Caco-2 (cell line): ENCODE measurements around the gene CRLF2. TPM values are rescaled to one million over a fixed set of nuclear protein-coding genes. Genes with fewer than 3 reads are reported as not detected.

Experiments
- BruUV-seq: library from RNA; stranded (reverse); fragments of 400-500 nt; replicated peaks from 2 replicates; lab custom pipeline; 2021; lab: Mats Ljungman, UMichigan
- CTCF ChIA-PET: fragments of 300-600 bp; sonication (Branson Sonifier 250); formaldehyde crosslinking; loops from one replicate; lab custom pipeline; 2022; ENCODE audit warnings: antibody characterized with exemption; lab: Charles Lee
- POLR2A ChIA-PET: fragments of 300-600 bp; sonication (Branson Sonifier 250); formaldehyde crosslinking; loops from one replicate; lab custom pipeline; 2022; ENCODE audit warnings: antibody characterized with exemption; lab: Charles Lee
- DNase-seq, 2 experiments: peaks; one replicate each; pipeline versions ENCODE4 v3.0.0 to v3.0.0-alpha.2; 2020 to 2022
- H3K27me3 ChIP-seq: replicated peaks from 2 replicates; pipeline ENCODE4 v1.6.0; 2011; ENCODE audit warnings: low read length; ENCODE audit not compliant: control insufficient read depth, insufficient read depth
- H3K36me3 ChIP-seq: 2 replicates; pipeline ENCODE4 v1.5.1; 2011; ENCODE audit warnings: low read length; ENCODE audit not compliant: control insufficient read depth, insufficient read depth
- H3K4me1 ChIP-seq: fragments of 250-450 bp; sonication (Bioruptor Pico); 2 replicates; pipeline ENCODE4 v1.5.1; 2020; ENCODE audit warnings: mild to moderate bottlenecking
- H3K4me3 ChIP-seq: 2 replicates; pipeline ENCODE4 v1.5.1; 2011; ENCODE audit warnings: low read depth, mild to moderate bottlenecking, control low read depth, low read length
- H3K9me3 ChIP-seq: fragments of 250-450 bp; sonication (Bioruptor Pico); 2 replicates; pipeline ENCODE4 v1.5.1; 2020; ENCODE audit warnings: mild to moderate bottlenecking, moderate library complexity
- H3K27ac Mint-ChIP-seq: one replicate; pipeline ENCODE4 v1.8.0; 2022; ENCODE audit warnings: mixed read lengths; ENCODE audit not compliant: unreplicated experiment
- H3K27me3 Mint-ChIP-seq: one replicate; pipeline ENCODE4 v1.8.0; 2022; ENCODE audit warnings: mixed read lengths; ENCODE audit not compliant: insufficient read depth, unreplicated experiment
- H3K36me3 Mint-ChIP-seq: one replicate; pipeline ENCODE4 v1.8.0; 2022; ENCODE audit warnings: mild to moderate bottlenecking, mixed read lengths; ENCODE audit not compliant: insufficient read depth, unreplicated experiment
- H3K4me1 Mint-ChIP-seq: one replicate; pipeline ENCODE4 v1.8.0; 2022; ENCODE audit warnings: low read depth, mixed read lengths; ENCODE audit not compliant: unreplicated experiment
- H3K4me3 Mint-ChIP-seq: one replicate; pipeline ENCODE4 v1.8.0; 2022; ENCODE audit warnings: mild to moderate bottlenecking, moderate library complexity, mixed read lengths; ENCODE audit not compliant: unreplicated experiment
- H3K9me3 Mint-ChIP-seq: one replicate; pipeline ENCODE4 v1.8.0; 2022; ENCODE audit warnings: mixed read lengths; ENCODE audit not compliant: unreplicated experiment
- CTCF ChIP-seq, 2 experiments: fragments of 200-600 bp in 1 of 2; IDR thresholded peaks; 1 replicate in 1 of 2; 2 replicates in 1 of 2; pipeline versions ENCODE4 v1.5.1 to v1.8.0; 2011 to 2022; ENCODE audit warnings: antibody characterized with exemption in 1 of 2, control low read depth in 1 of 2, inconsistent platforms in 1 of 2, low read depth in 1 of 2, low read length in 1 of 2, mild to moderate bottlenecking in 1 of 2, moderate library complexity in 1 of 2; ENCODE audit not compliant: insufficient read depth in 1 of 2, severe bottlenecking in 1 of 2, unreplicated experiment in 1 of 2
- intact Hi-C: fragments of 100-400 bp; cut with micrococcal nuclease; formaldehyde crosslinking; loops from one replicate; pipeline ENCODE4 v1.10.0; 2022; ENCODE audit not compliant: unreplicated experiment
- total RNA-seq: library from RNA; stranded (reverse); gene quantifications from 2 replicates; pipeline ENCODE4 v1.2.3, GENCODE V29; 2022

Gene CRLF2
- total RNA-seq, 1 experiment from 2014 or later = not detected

- no peak for TF ChIP-seq CTCF (IDR thresholded peaks at IDR 0.05; ENCODE audit: insufficient read depth in 1 of 2, low read depth in 1 of 2, low read length in 1 of 2, severe bottlenecking in 1 of 2, unreplicated experiment in 1 of 2)
- DNase-seq = no peak
- Mint-ChIP-seq H3K4me3 (no peak overlapping the region), H3K27ac (no peak overlapping the region), H3K4me1 (no peaks in the 10 kb centered on the region), H3K9me3 (peaks cover 32% of the 10 kb centered on the region), H3K36me3 (no peaks in the 10 kb centered on the region), H3K27me3 (no peaks in the 10 kb centered on the region)
- ChIA-PET POLR2A (no interaction called here), CTCF (no interaction called here)
- Histone ChIP-seq H3K27me3 (no peaks in the 10 kb centered on the region), H3K4me1 (no peaks in the 10 kb centered on the region), H3K9me3 (peaks cover 3% of the 10 kb centered on the region; the same call in 1 of the 2 replicates), H3K36me3 (no peaks in the 10 kb centered on the region), H3K4me3 (no peak overlapping the region)
- BruUV-seq = no TSS peak
- intact Hi-C loops = no loop called here
These were observed 13.8 kb upstream of the CRLF2 start for GRCh38 chrX:1226249-1226648.

- Histone ChIP-seq H3K27me3 (no peaks in the 10 kb centered on the region), H3K9me3 (peaks cover 3% of the 10 kb centered on the region; the same call in 1 of the 2 replicates), H3K4me3 (no peak overlapping the region), H3K4me1 (no peaks in the 10 kb centered on the region), H3K36me3 (no peaks in the 10 kb centered on the region)
- DNase-seq = no peak
- ChIA-PET CTCF (no interaction called here), POLR2A (no interaction called here)
- no peaks in the 10 kb centered on the region for H3K36me3 Mint-ChIP-seq
- no peaks in the 10 kb centered on the region for H3K27me3 Mint-ChIP-seq
- no peak overlapping the region for H3K4me3 Mint-ChIP-seq
- TF ChIP-seq CTCF (IDR thresholded peaks at IDR 0.05; ENCODE audit: insufficient read depth in 1 of 2, low read depth in 1 of 2, low read length in 1 of 2, severe bottlenecking in 1 of 2, unreplicated experiment in 1 of 2) = no peak
- H3K4me1 Mint-ChIP-seq = no peaks in the 10 kb centered on the region
- BruUV-seq = no TSS peak
- H3K27ac Mint-ChIP-seq = no peak overlapping the region
- peaks cover 32% of the 10 kb centered on the region for H3K9me3 Mint-ChIP-seq
- intact Hi-C loops = no loop called here
These were observed 12.5 kb upstream of the CRLF2 start for GRCh38 chrX:1224954-1225353.

DNA sequence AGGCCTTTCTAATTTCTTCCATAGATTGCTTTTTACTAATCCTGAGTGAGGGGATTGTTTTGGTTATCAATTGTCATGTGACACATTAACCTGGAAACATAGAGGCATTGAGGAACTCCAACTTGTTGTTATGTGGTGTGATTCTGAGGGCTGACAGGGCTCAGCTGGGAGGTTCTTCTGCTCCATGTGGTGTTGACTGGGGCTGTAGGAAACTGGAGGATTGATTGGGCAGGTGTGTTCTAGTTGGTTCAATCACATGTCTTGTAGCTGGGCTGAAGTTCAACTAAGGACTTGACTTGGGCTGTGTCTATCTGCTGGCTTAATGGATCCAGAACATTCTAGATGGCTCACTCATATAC lies 10.8 kb upstream of the CRLF2 start:
- Mint-ChIP-seq H3K36me3 (no peaks in the 10 kb centered on the region), H3K9me3 (peaks cover 32% of the 10 kb centered on the region), H3K4me1 (no peaks in the 10 kb centered on the region), H3K27me3 (no peaks in the 10 kb centered on the region), H3K4me3 (no peak overlapping the region), H3K27ac (no peak overlapping the region)
- Histone ChIP-seq H3K4me3 (no peak overlapping the region), H3K4me1 (no peaks in the 10 kb centered on the region), H3K27me3 (no peaks in the 10 kb centered on the region), H3K36me3 (no peaks in the 10 kb centered on the region), H3K9me3 (peaks cover 11% of the 10 kb centered on the region)
- TF ChIP-seq CTCF (IDR thresholded peaks at IDR 0.05; ENCODE audit: insufficient read depth in 1 of 2, low read depth in 1 of 2, low read length in 1 of 2, severe bottlenecking in 1 of 2, unreplicated experiment in 1 of 2) = no peak
- intact Hi-C loops = no loop called here
- POLR2A ChIA-PET = no interaction called here
- CTCF ChIA-PET = no interaction called here
- no TSS peak for BruUV-seq
- no peak for DNase-seq
